Vagina (tissue), 2 donors: ENCODE results near the gene PRR19. TPM values are rescaled to one million over a fixed set of nuclear protein-coding genes. Genes with fewer than 3 reads are reported as not detected.

Source experiments
- DNase-seq, 2 donors: peaks; one replicate each; pipeline ENCODE4 v3.0.0-alpha.2; 2017; ENCODE audit errors: extremely low spot score in 2 of 2
- H3K27ac ChIP-seq: fragments of 200-600 bp; sonication (generic); one replicate; pipeline ENCODE4 v1.5.1; 2019
- H3K27me3 ChIP-seq: fragments of 200-600 bp; sonication (generic); one replicate; pipeline ENCODE4 v1.5.1; 2019
- H3K36me3 ChIP-seq, 2 donors: fragments of 200-600 bp; sonication (generic); one replicate each; pipeline ENCODE4 v1.5.1; 2017 to 2019
- H3K4me1 ChIP-seq: fragments of 200-600 bp; sonication (generic); one replicate; pipeline ENCODE4 v1.5.1; 2019
- H3K4me3 ChIP-seq, 2 donors: fragments of 200-600 bp; sonication (generic); 1 replicate in 1 of 2; 2 replicates in 1 of 2; pipeline ENCODE4 v1.5.1; 2016 to 2019
- H3K9me3 ChIP-seq: fragments of 200-600 bp; sonication (generic); one replicate; pipeline ENCODE4 v1.5.1; 2019
- CTCF ChIP-seq, 3 experiments: fragments of 450-650 bp in 2 of 3; fragments of 200-600 bp in 1 of 3; sonication (generic) in 1 of 3; IDR thresholded peaks; one replicate each; pipeline ENCODE4 v1.5.1; 2017 to 2019; ENCODE audit warnings: antibody characterized with exemption in 3 of 3, mild to moderate bottlenecking in 2 of 3, moderate library complexity in 2 of 3
- POLR2A ChIP-seq, 2 donors: fragments of 450-650 bp; IDR thresholded peaks; one replicate each; pipeline ENCODE4 v1.6.1; 2017; ENCODE audit warnings: antibody characterized with exemption in 2 of 2, mild to moderate bottlenecking in 2 of 2, moderate library complexity in 2 of 2
- POLR2AphosphoS5 ChIP-seq, 2 donors: sonication (generic); formaldehyde crosslinking; IDR thresholded peaks; one replicate each; pipeline ENCODE4 v1.9.0; 2017; ENCODE audit warnings: antibody characterized with exemption in 2 of 2, mild to moderate bottlenecking in 2 of 2, low read depth in 1 of 2; ENCODE audit not compliant: insufficient read depth in 1 of 2
- intact Hi-C: fragments of 100-400 bp; cut with DNase I; formaldehyde crosslinking; loops from one replicate; pipeline ENCODE4 v1.15.1; 2023
- total RNA-seq: library from RNA; depleted of rRNA; stranded (reverse); fragments of >200 nt; gene quantifications from one replicate; pipeline ENCODE4 v1.2.3, GENCODE V29; 2016

Gene PRR19
- total RNA-seq, 1 donor from 2014 or later, result not detected

GRCh38 chr19:42349378-42350107, 47.6 kb downstream of the PRR19 start:
- DNase-seq, result no peak
- H3K36me3 ChIP-seq, result peaks cover 0 to 15% of the 10 kb centered on the region in 2 donors
- TF ChIP-seq POLR2A (IDR thresholded peaks at IDR 0.05), result no peak
- TF ChIP-seq POLR2AphosphoS5 (IDR thresholded peaks at IDR 0.05; ENCODE audit: insufficient read depth in 1 of 2, low read depth in 1 of 2), result no peak
- TF ChIP-seq CTCF (IDR thresholded peaks at IDR 0.05), result no peak
- H3K4me1 ChIP-seq, result no peaks in the 10 kb centered on the region
- H3K4me3 ChIP-seq, result no peak overlapping the region
- no peaks in the 10 kb centered on the region for H3K27me3 ChIP-seq
- intact Hi-C loops, result no loop called here
- no peaks in the 10 kb centered on the region for H3K9me3 ChIP-seq
- H3K27ac ChIP-seq, result no peak overlapping the region

GRCh38 chr19:42350417-42350816, 48.5 kb downstream of the PRR19 start:
- TF ChIP-seq POLR2AphosphoS5 (IDR thresholded peaks at IDR 0.05; ENCODE audit: insufficient read depth in 1 of 2, low read depth in 1 of 2), result no peak
- TF ChIP-seq CTCF (IDR thresholded peaks at IDR 0.05), result no peak
- TF ChIP-seq POLR2A (IDR thresholded peaks at IDR 0.05), result no peak
- no peaks in the 10 kb centered on the region for H3K27me3 ChIP-seq
- DNase-seq, result no peak
- intact Hi-C loops, result no loop called here
- no peaks in the 10 kb centered on the region for H3K9me3 ChIP-seq
- no peak overlapping the region for H3K4me3 ChIP-seq
- H3K36me3 ChIP-seq, result peaks cover 0 to 15% of the 10 kb centered on the region in 2 donors
- no peaks in the 10 kb centered on the region for H3K4me1 ChIP-seq
- H3K27ac ChIP-seq, result no peak overlapping the region

GRCh38 chr19:42351079-42351735, 49.3 kb downstream of the PRR19 start:
- no peak for DNase-seq
- intact Hi-C loops, result no loop called here
- Histone ChIP-seq H3K36me3 (peaks cover 0 to 22% of the 10 kb centered on the region in 2 donors), H3K27me3 (no peaks in the 10 kb centered on the region), H3K4me1 (no peaks in the 10 kb centered on the region), H3K9me3 (no peaks in the 10 kb centered on the region), H3K27ac (no peak overlapping the region), H3K4me3 (no peak overlapping the region)
- TF ChIP-seq CTCF (IDR thresholded peaks at IDR 0.05), result no peak
- no peak for TF ChIP-seq POLR2AphosphoS5 (IDR thresholded peaks at IDR 0.05; ENCODE audit: insufficient read depth in 1 of 2, low read depth in 1 of 2)
- TF ChIP-seq POLR2A (IDR thresholded peaks at IDR 0.05), result no peak

- TF ChIP-seq POLR2A (IDR thresholded peaks at IDR 0.05) (no peak), POLR2AphosphoS5 (IDR thresholded peaks at IDR 0.05; ENCODE audit: insufficient read depth in 1 of 2, low read depth in 1 of 2) (no peak), CTCF (IDR thresholded peaks at IDR 0.05) (no peak)
- Histone ChIP-seq H3K4me3 (no peak overlapping the region), H3K27me3 (no peaks in the 10 kb centered on the region), H3K9me3 (no peaks in the 10 kb centered on the region), H3K36me3 (peaks cover 0 to 22% of the 10 kb centered on the region in 2 donors), H3K27ac (no peak overlapping the region), H3K4me1 (no peaks in the 10 kb centered on the region)
- intact Hi-C loops, result no loop called here
- no peak for DNase-seq
Observed at GRCh38 chr19:42352301-42353259, 50.6 kb downstream of the PRR19 start.
